Fibroblast of mammary gland (primary cell): Measurements from ENCODE around the gene SYCP2L.
A peak's percentile ranks its signal among the peaks of the same experiment; 100 is the strongest.
"Not testable (repeated sequence)": the region's sequence is repeated elsewhere in the genome, so short reads cannot be mapped to it uniquely, and the experiment has no call there.

Source experiments
- DNase-seq: peaks from one replicate; pipeline ENCODE4 v3.0.0-alpha.2; 2010; ENCODE audit warnings: low read depth
- H3K4me3 ChIP-seq: 2 replicates; pipeline ENCODE4 v1.5.1; 2011; ENCODE audit warnings: low read depth, mild to moderate bottlenecking, low read length, moderate library complexity; ENCODE audit not compliant: control insufficient read depth
- TF ChIP-seq, protein P1 (sequence below): conservative IDR thresholded peaks from 2 replicates; pipeline ENCODE4 v1.5.1; 2011; ENCODE audit warnings: low read depth, low read length, inconsistent platforms; ENCODE audit not compliant: control insufficient read depth, insufficient read depth

Gene SYCP2L

DNA sequence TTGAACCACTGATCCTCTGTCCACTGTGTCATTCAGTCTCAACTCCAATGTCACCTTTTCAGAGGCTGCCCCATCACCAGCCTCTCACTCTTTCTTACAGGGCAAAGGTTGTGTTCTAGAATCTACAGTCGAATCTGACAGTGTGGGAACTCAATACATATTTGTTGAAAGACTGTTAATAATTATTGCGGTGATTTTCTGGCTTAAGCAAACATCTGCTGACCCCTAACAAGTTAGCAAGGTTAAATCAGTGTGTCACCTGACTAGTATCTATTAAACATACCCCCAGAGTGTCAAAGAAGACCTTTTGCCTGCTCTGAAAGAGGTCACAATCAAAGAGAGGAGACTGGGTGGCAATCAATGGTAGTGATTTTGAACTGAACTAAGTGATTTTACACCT lies 115.3 kb downstream of the SYCP2L start:
- no peak for DNase-seq
- no peak overlapping the region for H3K4me3 ChIP-seq
- TF ChIP-seq, protein P1, sequence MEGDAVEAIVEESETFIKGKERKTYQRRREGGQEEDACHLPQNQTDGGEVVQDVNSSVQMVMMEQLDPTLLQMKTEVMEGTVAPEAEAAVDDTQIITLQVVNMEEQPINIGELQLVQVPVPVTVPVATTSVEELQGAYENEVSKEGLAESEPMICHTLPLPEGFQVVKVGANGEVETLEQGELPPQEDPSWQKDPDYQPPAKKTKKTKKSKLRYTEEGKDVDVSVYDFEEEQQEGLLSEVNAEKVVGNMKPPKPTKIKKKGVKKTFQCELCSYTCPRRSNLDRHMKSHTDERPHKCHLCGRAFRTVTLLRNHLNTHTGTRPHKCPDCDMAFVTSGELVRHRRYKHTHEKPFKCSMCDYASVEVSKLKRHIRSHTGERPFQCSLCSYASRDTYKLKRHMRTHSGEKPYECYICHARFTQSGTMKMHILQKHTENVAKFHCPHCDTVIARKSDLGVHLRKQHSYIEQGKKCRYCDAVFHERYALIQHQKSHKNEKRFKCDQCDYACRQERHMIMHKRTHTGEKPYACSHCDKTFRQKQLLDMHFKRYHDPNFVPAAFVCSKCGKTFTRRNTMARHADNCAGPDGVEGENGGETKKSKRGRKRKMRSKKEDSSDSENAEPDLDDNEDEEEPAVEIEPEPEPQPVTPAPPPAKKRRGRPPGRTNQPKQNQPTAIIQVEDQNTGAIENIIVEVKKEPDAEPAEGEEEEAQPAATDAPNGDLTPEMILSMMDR, result no peak

DNA sequence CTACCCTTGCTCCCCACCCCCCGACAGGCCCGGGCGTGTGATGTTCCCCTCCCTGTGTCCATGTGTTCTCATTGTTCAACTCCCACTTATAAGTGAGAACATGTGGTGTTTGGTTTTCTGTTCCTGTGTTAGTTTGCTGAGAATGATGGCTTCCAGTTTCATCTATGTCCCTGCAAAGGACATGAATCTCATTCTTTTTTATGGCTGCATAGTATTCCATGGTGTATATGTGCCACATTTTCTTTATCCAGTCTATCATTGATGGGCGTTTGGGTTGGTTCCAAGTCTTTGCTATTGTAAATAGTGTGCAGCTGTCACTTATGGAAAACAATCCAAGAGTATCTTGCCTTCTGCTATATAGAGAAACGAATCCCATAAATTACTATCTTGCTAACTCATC lies 116.4 kb downstream of the SYCP2L start:
- not testable (repeated sequence) for DNase-seq, H3K4me3 ChIP-seq

GRCh38 chr6:11006061-11006460 lies 119.2 kb downstream of the SYCP2L start:
- TF ChIP-seq, protein P1, result no peak
- H3K4me3 ChIP-seq, result no peak overlapping the region
- DNase-seq, result peak; percentile 19

DNA sequence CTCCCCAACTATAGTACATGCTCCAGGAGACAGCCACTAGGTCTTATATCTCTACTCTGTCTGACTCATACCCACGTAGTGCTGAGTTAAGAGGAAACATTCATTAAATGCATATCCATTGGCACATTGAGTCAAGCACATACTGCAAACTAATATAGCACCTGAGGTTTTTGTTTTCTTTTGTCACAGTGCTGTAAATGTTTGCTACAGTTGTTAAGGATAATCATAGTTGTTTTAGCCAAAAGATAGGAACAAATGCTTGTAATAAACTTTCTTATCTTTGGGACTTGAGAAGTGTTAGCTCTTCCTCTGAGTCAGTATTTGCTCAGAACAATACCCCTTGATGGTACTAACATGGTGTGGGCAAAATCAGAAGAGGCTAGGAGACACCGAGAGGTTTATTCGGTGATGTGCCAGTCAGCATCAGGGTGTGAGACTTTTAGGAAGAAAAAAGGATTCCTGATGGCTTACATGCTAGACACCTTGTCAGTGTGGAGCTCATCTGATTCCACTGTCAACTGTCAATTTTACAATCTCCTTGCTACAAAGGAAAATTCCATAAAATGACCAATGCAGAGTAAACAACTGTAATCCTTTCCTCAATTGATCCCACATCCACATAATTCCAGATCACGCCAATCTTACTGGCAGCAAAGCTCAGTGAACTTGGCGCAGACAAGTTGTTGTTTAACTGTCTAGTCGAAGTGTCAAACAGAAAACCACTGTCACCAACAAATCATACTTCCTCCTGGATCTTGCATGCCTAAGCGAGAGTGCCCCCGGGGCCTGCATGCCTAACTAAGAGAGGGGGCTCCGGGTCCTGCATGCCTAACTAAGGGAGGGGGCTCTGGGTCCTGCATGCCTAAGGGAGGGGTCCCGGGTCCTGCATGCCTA lies 121.1 kb downstream of the SYCP2L start:
- TF ChIP-seq, protein P1, result no peak
- no peak overlapping the region for H3K4me3 ChIP-seq
- DNase-seq, result peak; percentile 63

DNA sequence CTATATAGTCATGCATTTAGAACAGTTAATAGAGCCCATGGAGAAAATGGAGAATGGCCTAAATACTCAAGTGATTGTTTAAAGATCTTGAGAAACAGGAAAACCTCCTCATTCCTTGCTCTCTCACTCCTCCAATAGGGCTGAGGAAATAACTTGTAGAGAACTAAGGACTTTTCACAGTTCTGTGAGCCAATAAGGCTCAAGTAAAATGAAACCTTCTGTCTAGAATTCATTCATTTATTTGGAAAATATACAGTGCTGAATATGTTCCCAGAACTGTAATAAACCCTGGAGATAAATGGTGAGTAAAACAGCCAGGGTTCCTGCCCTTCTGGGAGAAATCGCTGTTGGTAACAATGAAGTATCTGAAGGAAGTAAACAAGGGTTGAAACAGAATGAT lies 122.0 kb downstream of the SYCP2L start:
- TF ChIP-seq, protein P1, result no peak
- H3K4me3 ChIP-seq, result no peak overlapping the region
- peak; percentile 30 for DNase-seq

DNA sequence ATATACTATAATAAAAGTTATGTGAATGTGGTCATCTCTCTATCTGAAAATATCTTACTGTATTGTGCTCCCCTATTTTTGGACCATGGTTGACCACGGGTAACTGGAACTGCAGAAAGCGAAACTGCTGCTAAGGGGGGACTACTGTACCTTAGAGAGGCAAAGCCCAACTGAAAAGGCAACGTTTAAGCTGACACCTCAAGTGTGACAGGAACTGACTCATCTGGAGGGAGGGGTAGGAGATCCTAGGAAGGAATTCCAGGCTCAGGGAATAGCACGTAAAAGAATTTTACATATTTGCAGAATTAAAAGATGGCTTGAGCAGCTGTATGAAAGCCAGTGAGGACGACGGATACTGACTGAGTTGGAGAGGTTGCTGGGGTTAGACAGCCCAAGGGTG lies 122.5 kb downstream of the SYCP2L start:
- no peak overlapping the region for H3K4me3 ChIP-seq
- TF ChIP-seq, protein P1, result no peak
- peak; percentile 19 for DNase-seq

DNA sequence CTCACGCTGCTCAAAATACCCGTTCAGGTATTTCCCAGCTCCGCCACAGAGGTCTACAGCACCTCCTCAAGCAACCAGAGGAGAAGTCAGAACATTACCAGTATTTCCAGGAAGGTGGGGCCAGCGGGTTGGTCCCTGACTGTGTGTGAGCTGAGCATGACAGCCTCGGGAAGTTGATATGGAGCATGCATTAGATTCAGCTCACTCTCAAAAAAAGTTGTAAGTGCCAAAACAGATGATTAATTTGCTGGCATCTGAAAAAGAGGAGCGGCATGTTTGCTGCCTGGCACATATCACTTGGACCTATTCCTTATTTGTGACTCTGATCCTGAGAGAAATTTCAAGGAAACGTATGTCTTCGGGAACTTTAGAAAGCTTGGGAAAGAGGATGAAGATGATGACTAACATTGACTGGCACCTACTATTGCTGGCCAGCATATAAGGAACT lies 125.0 kb downstream of the SYCP2L start:
- no peak overlapping the region for H3K4me3 ChIP-seq
- DNase-seq, result peak; percentile 71
- TF ChIP-seq, protein P1, result no peak
